GM13977 (cell line): ENCODE results near the gene MARCHF3.
"Not testable (repeated sequence)": the region's sequence is repeated elsewhere in the genome, so short reads cannot be mapped to it uniquely, and the experiment has no call there.

ENCODE experiments used
- DNase-seq: peaks from one replicate; pipeline ENCODE4 v3.0.0; 2012; ENCODE audit warnings: low spot score
- CTCF ChIP-seq: IDR thresholded peaks from 2 replicates; pipeline ENCODE4 v1.5.1; 2012; ENCODE audit warnings: mild to moderate bottlenecking, control low read depth; ENCODE audit not compliant: insufficient read depth; ENCODE audit errors: extremely low read depth, missing control alignments
- in situ Hi-C: fragments of 300-500 bp; cut with MboI; formaldehyde crosslinking; loops from one replicate; pipeline ENCODE4 v1.12.0; 2022; ENCODE audit warnings: low sequenced_read_pairs, low pct_unique_long_range_greater_than_20kb, mixed read lengths, inconsistent platforms; ENCODE audit not compliant: unreplicated experiment

MARCHF3 gene

GRCh38 chr5:127025467-127025866 lies 4.9 kb downstream of the MARCHF3 start:
- in situ Hi-C loops, result loop anchor here (25.0 kb wide), 1 partner anchor 363 kb away; no protein-coding TSS in a partner anchor
- no peak for TF ChIP-seq CTCF
- DNase-seq, result no peak

- in situ Hi-C loops, result loop anchor here (25.0 kb wide), 1 partner anchor 363 kb away; no protein-coding TSS in a partner anchor
Measured at GRCh38 chr5:127024821-127025220, 5.5 kb downstream of the MARCHF3 start.

GRCh38 chr5:127023552-127024191 lies 6.7 kb downstream of the MARCHF3 start:
- DNase-seq, in situ Hi-C loops: not testable (repeated sequence)

More at GRCh38 chr5:127024821-127025220, 5.5 kb downstream of the MARCHF3 start:
- no peak for DNase-seq
- TF ChIP-seq CTCF, result no peak

- in situ Hi-C loops, result no loop called here
- DNase-seq, result no peak
- TF ChIP-seq CTCF, result no peak
Measured at GRCh38 chr5:127022846-127023245, 7.5 kb downstream of the MARCHF3 start.

- TF ChIP-seq CTCF, result no peak
- no peak for DNase-seq
- in situ Hi-C loops, result no loop called here
Measured at GRCh38 chr5:127019928-127020327, 10.4 kb downstream of the MARCHF3 start.

- DNase-seq, in situ Hi-C loops: not testable (repeated sequence)
Measured at GRCh38 chr5:127016722-127017121, 13.6 kb downstream of the MARCHF3 start.

GRCh38 chr5:127015716-127016115 lies 14.6 kb downstream of the MARCHF3 start:
- no peak for TF ChIP-seq CTCF
- no peak for DNase-seq
- in situ Hi-C loops, result no loop called here

- no peak for DNase-seq
- in situ Hi-C loops, result no loop called here
- TF ChIP-seq CTCF, result no peak
Measured at GRCh38 chr5:127014573-127014972, 15.8 kb downstream of the MARCHF3 start.
